DMS114 treated with DMSO at 0.1 percent for 48 hours (cell line): ENCODE measurements around the gene ATP11A.
"Not testable (repeated sequence)": the region's sequence is repeated elsewhere in the genome, so short reads cannot be mapped to it uniquely, and the experiment has no call there.

Experiments
- DNase-seq: peaks from one replicate; lab custom pipeline; 2025; ENCODE audit not compliant: unreplicated experiment; lab: John Stamatoyannopoulos, UW

Gene ATP11A

DNA sequence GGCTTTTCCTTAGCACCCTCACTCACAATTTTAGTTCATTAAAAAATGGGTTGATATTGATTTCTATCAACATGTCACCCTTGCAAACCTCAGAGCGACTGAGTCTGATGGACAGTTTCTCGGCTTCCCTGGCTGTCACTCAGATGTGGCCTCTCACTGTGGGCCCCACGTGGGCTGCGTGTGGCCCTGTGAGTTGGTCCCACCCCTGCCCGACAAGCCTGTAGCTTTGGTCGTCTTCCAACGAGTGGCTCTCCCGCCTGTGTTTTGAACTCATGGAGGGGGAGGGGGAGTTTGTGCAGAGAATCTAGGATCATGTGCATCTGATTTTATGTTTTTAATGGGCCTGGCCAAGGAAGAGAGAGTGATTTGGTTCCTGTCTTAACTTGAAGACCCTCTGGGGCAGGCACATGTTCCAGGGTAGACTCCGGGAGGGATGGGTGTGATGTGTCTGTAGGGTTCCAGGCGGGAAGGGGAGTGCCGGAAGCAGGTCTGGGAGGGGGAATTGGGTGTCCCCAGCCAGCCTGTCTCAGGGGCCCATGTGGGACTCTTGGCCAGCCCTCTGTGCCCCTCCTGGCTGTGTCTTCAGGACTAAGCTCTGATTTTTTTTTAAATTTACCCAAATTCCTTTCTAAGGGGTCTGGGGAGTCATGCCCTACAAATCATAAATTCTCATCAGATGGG lies 18.9 kb downstream of the ATP11A start:
- no peak for DNase-seq

- DNase-seq = not testable (repeated sequence)
These were observed 19.5 kb downstream of the ATP11A start for GRCh38 chr13:112709316-112709715.

DNA sequence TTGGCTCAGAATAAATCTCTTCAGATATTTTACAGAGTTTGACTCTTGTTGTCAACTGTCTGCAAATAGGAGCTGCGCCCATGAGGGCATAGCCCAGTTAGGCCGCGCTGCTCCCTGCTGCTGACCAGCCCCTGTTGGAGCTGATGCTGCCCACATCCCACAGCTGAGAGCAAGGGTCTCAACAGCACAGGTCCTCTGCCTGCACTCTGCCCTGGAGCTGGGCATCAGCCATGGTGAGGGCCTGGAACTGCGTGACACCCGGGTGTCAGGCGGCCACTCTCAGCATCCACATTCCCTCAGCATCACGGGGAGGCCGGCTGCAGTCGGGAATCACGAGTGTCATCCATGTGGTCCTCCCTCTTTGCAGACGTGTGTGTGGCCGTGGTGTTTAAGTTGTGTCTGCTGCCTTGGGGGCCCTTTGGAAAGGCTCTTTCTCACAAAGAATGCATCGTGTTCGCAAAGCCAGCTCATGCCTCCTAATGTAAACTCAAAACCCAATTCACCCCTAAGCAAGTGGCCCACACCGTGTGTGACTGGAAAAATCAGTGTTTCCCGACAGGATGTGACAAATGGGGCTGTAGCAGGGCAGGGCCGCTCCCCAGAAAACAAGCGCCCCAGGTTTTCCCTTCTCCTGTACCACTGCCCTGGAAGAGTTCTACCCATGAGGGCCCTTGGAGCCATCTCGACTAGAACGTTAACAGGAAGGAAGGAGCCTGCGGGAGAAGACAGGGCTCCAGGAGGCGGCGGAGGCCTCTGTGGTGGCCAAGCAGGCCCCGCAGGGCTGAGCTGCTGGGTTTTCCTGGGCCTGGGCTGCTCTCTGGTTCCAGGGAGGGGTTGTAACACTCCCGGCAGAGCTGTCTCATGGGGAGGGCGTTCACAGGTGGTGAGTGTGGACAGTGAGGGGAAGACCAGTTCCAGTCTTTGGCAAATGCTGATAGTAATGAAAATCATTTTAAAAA lies 20.3 kb downstream of the ATP11A start:
- DNase-seq = no peak

DNA sequence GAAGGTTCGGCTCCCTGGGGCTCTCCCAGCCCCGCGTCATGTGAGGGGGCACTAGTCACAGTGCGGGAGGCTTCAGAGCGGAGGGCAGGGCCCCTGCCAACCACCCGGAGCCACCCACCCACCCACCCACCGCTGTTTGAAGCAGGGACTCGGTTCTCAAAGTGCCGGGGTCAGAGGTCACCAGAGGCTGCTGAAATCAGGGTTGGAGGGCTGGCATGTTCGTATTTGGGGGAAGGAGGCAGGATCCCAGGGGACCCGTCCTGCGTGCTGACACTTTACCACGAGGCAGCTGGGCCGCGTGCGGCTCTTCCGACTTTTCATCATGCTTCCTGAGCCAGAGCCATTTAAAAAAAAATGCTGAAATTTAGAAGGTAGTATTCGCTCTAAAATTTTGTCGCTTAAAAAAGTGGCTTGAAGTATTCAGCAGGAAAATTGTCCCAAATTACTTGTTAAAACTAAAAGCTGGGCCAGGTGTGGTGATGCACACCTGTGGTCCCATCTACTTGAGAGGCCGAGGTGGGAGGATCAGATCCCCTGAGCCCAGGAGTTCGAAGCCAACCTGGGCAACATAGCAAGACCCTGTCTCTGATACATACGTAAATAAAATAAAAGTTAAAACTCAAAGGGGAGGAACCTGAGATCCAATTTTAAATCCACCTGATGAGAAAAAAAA lies 21.2 kb downstream of the ATP11A start:
- DNase-seq = no peak

DNA sequence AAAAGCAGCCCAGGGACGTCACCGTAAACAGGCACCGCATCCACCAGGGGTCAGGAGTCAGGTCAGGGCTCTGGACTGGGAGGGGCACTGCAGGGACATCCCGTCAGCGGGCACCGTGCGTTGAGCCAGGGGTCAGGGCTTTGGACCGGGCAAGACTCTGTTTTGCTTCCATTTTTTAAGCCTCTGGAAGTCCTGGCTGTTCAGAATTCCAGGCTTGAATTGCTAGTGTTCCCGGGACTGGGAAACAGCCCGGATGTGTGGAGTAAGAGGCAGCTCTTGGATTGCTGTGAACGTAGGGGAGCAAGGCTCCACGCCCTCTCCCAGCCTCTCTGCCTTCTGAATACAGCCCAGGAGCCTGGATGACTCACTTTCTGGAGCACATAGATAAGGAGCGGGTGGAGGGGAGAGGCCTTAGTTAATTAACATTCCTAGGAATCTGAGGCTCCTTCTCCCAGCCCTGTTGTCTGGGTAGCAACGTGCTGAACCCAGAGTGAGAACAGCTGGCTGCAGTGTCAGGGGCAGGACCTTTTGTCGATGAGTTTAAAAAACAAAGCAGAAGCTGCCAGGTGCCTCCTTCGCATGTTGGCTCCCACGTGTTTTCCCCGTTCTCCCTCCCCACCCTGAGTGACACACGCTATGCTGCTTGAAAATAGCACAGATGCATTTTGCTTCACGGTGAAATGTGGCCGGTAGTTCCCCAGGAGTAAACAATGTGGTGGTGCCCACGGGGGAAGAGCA lies 21.9 kb downstream of the ATP11A start:
- DNase-seq = no peak

DNA sequence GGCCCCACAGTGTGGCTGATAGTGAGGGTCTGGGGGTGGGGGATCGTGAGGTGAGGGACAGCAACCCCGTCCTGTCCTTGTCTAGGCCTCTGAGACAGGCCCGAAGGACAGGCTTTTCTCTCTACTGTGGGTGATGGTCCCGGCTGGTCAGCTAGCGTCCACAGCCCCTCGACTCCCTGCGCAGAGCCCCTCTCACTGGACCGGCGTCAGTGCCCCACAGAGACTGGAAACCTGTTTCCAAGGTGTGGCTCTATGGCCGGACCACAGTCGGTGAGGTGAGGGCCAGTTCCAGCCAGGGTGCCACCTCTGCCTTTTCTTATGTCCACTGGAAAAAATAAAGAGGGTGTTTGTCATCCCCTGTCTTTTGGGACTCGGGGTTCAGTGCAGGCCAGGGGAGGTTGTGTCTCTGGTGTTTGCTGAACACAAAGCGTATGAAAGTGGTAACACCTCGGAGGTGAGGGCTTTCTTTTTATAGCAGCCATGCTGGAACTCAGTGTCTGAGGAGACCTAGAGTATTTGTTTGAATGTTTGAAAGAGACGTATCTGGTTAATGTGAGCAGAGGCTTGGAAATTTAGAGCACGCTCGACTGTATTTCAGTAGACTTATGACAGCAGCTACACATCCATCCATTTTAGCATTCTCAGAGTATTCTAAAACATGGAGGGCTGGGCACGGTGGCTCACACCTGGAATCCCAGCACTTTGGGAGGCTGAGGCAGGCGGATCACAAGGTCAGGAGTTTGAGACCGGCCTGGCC lies 22.8 kb downstream of the ATP11A start:
- DNase-seq = no peak

DNA sequence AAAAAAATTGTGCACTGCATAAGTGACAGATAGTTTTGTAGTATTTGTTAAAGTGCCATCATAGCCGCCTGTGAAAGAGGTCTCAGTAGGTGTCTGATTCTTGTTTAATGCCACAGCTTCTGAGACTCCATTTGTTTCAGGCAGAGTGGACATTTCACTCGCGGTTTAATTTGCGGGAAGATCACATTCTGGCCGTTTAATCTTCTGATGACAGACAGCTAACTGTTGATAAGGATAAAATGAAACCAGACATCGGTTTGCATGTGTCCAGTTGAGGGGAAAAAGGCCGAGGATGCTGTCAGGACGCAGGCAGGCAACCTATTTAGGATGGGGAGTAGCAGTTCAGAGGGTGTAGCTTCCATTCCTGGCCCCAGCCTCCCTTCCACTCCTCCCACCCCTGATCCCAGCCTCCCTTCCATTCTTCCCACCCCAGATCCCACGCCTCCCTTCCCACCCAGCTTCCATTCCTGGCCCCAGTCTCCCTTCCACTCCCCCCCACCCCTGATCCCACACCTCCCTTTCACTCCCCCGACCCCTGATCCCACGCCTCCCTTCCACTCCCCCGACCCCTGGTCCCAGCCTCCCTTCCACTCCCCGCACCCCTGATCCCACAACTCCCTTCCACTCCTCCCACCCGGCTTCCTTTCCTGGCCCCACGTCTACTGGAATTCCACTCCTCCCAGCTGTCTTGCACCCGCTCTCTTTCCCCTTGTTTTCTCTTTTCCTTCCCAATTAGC lies 23.8 kb downstream of the ATP11A start:
- DNase-seq = no peak

GRCh38 chr13:112714376-112715174 lies 24.7 kb downstream of the ATP11A start:
- no peak for DNase-seq

DNA sequence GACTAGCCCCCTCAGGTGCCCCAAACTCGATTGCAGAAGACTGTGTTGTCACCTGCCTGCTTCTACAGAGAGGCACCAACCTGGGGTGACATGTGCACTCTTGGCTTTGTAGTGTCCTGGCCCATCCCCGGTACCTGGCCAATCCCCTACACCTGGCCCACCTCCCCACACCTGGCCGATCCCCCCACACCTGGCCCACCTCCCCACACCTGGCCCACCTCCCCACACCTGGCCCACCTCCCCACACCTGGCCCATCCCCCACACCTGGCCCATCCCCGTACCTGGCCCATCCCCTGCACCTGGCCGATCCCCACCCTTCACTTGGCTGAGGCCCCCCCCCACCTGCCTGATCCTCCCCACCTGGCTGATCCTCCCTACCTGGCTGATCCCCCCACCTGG lies 25.4 kb downstream of the ATP11A start:
- no peak for DNase-seq

DNA sequence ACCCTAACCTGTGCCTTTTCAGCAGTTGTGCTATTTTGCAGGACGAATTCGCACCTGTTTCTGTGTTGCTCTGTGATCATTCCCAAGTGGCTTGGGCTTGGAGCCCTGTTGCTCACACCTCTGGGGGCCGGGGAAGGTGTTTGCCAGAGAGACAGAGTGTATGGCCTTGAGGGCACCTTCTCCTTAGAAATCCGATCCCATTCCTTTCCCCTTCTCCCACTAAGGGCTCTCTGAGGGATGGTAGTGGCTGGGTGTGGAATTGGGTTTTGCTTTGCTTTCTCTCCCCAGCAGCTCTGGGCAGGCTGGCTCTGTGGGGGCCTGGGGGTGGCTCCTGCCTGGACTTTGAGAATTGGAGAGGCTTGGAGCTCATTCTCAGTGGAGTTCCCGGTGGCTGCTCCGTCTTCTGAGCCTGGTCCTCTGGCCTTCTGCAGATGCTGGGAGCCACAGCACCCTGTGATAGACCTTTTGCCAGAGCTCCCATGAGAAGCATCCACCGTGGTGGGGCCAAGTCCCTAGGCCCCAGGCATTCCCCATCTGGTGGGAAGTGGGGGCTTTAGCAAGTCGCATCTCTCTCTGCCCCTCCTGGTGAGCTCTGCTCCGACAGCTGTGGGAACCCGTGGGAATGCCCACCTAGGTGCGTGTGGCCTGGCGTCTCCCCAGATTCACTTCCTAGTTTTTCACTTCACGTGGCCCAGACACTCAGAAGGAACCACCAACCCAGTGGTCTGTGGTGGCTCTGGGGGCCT lies 26.1 kb downstream of the ATP11A start:
- no peak for DNase-seq

GRCh38 chr13:112716461-112716820 lies 26.6 kb downstream of the ATP11A start:
- DNase-seq = no peak

DNA sequence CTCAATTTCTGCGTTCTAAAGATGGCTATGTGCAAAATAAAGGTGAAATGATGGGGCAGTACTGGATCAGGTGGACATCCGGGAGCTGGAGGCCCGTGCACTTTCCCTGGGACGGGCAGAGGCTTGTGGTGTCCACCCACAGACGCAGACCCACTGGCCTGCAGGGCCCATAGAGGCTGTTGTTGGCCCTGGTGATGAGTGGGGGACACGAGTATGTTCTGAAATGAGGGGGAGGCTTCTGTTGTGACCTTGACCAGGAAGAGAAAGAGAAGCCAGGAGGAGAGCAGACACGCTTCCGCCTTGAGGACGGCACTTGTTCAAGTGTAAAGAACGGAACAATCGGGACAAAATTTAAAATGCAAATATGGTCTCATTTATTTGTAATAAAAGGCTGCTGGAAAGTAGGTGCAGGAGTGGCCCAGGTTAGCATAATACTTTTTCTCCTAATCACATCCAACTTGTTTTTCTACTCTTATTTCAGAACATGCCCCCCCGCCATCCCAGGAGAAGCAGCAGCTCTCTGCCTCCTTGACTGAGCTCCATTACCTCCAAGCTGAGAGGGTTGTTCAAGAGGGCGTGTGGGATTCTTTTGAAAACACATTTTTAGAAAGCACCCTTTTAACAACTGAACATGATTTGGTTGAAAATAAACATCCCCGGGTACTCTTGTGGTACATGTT lies 27.1 kb downstream of the ATP11A start:
- no peak for DNase-seq

GRCh38 chr13:112718318-112718717 lies 28.5 kb downstream of the ATP11A start:
- DNase-seq = no peak

GRCh38 chr13:112719016-112719415 lies 29.2 kb downstream of the ATP11A start:
- DNase-seq = no peak

GRCh38 chr13:112719556-112719955 lies 29.7 kb downstream of the ATP11A start:
- no peak for DNase-seq

- no peak for DNase-seq
These were observed 30.4 kb downstream of the ATP11A start for GRCh38 chr13:112720251-112720650.

- no peak for DNase-seq
These were observed 31.0 kb downstream of the ATP11A start for GRCh38 chr13:112720814-112721197.
